Endothelial cell of hepatic sinusoid (primary cell): ENCODE measurements around the gene RBM6.
"Not testable (repeated sequence)": the region's sequence is repeated elsewhere in the genome, so short reads cannot be mapped to it uniquely, and the experiment has no call there.

Experiments used
- in situ Hi-C: cut with HindIII; loops from 2 replicates; pipeline ENCODE4 v1.10.0; 2017; ENCODE audit warnings: low sequenced_read_pairs

RBM6 gene

GRCh38 chr3:49976942-49977341, 37.0 kb downstream of the RBM6 start:
- in situ Hi-C loops: no loop called here

GRCh38 chr3:49984394-49984793, 44.4 kb downstream of the RBM6 start:
- in situ Hi-C loops: no loop called here

GRCh38 chr3:49992326-49992725, 52.4 kb downstream of the RBM6 start:
- in situ Hi-C loops: no loop called here

GRCh38 chr3:49994476-49994875, 54.5 kb downstream of the RBM6 start:
- in situ Hi-C loops: no loop called here

- in situ Hi-C loops: no loop called here
Observed at GRCh38 chr3:49996016-49996415, 56.1 kb downstream of the RBM6 start.

- in situ Hi-C loops: no loop called here
Observed at GRCh38 chr3:49997862-49998261, 57.9 kb downstream of the RBM6 start.

- in situ Hi-C loops: no loop called here
Observed at GRCh38 chr3:49998326-49998725, 58.4 kb downstream of the RBM6 start.

GRCh38 chr3:50001511-50001910, 61.6 kb downstream of the RBM6 start:
- in situ Hi-C loops: loop anchor here (5.0 kb wide), 1 partner anchor 96 kb away; no protein-coding TSS in a partner anchor

- in situ Hi-C loops: loop anchor here (5.0 kb wide), 1 partner anchor 94 kb away; no protein-coding TSS in a partner anchor
Observed at GRCh38 chr3:50003216-50003615, 63.3 kb downstream of the RBM6 start.

- in situ Hi-C loops: loop anchor here (5.0 kb wide), 1 partner anchor 93 kb away; no protein-coding TSS in a partner anchor
Observed at GRCh38 chr3:50003824-50004223, 63.9 kb downstream of the RBM6 start.

- in situ Hi-C loops: no loop called here
Observed at GRCh38 chr3:50008931-50009330, 69.0 kb downstream of the RBM6 start.

GRCh38 chr3:50010959-50011358, 71.0 kb downstream of the RBM6 start:
- in situ Hi-C loops: no loop called here

GRCh38 chr3:50015918-50016317, 76.0 kb downstream of the RBM6 start:
- in situ Hi-C loops: no loop called here

GRCh38 chr3:50028346-50028745, 88.4 kb downstream of the RBM6 start:
- in situ Hi-C loops: loop anchor here (25.0 kb wide), 1 partner anchor 166 kb away; the partner anchor contains the start of genes CAMKV and TRAIP

- in situ Hi-C loops: loop anchor here (25.0 kb wide), 1 partner anchor 169 kb away; the partner anchor contains the start of genes CAMKV and TRAIP
Observed at GRCh38 chr3:50031201-50031600, 91.3 kb downstream of the RBM6 start.

- in situ Hi-C loops: loop anchor here (25.0 kb wide), 1 partner anchor 183 kb away; the partner anchor contains the start of genes CAMKV and TRAIP
Observed at GRCh38 chr3:50044976-50045375, 105.0 kb downstream of the RBM6 start.

GRCh38 chr3:50047426-50047825, 107.5 kb downstream of the RBM6 start:
- in situ Hi-C loops: loop anchor here (25.0 kb wide), 1 partner anchor 185 kb away; the partner anchor contains the start of genes CAMKV and TRAIP

- in situ Hi-C loops: no loop called here
Observed at GRCh38 chr3:50050361-50050760, 110.4 kb downstream of the RBM6 start.

- in situ Hi-C loops: no loop called here
Observed at GRCh38 chr3:50057756-50058155, 117.8 kb downstream of the RBM6 start.

- in situ Hi-C loops: no loop called here
Observed at GRCh38 chr3:50068134-50068533, 128.2 kb downstream of the RBM6 start.

GRCh38 chr3:50078091-50078490, 138.1 kb downstream of the RBM6 start:
- in situ Hi-C loops: no loop called here

GRCh38 chr3:50078622-50079021, 138.7 kb downstream of the RBM6 start:
- in situ Hi-C loops: no loop called here

- in situ Hi-C loops: not testable (repeated sequence)
Observed at GRCh38 chr3:50084951-50085350, 145.0 kb downstream of the RBM6 start.
